OCI-LY7 (cell line): Measurements from ENCODE around the gene LCNL1. TPM values are rescaled to one million over a fixed set of nuclear protein-coding genes. Genes with fewer than 3 reads are reported as not detected.

Experiments used
- BruUV-seq: library from RNA; stranded (reverse); fragments of 400-500 nt; replicated peaks from 2 replicates; lab custom pipeline; 2021; lab: Mats Ljungman, UMichigan
- CTCF ChIA-PET: fragments of 300-600 bp; sonication (Branson Sonifier 250); formaldehyde crosslinking; loops from one replicate; lab custom pipeline; 2022; ENCODE audit warnings: antibody characterized with exemption; ENCODE audit not compliant: unreplicated experiment; lab: Charles Lee
- POLR2A ChIA-PET: fragments of 300-600 bp; sonication (Branson Sonifier 250); formaldehyde crosslinking; loops from one replicate; lab custom pipeline; 2022; ENCODE audit warnings: antibody characterized with exemption; lab: Charles Lee
- DNase-seq: peaks from one replicate; pipeline ENCODE4 v3.0.0-alpha.2; 2015; ENCODE audit warnings: low spot score
- H2AFZ ChIP-seq: fragments of 200-600 bp; sonication (generic), shearing (Covaris generic); 2 replicates; pipeline ENCODE4 v1.6.1; 2014; ENCODE audit warnings: mild to moderate bottlenecking, antibody characterized with exemption, low read length, moderate library complexity
- H3K27ac ChIP-seq: fragments of 200-600 bp; sonication (generic); 2 replicates; pipeline ENCODE4 v1.5.1; 2014; ENCODE audit warnings: mixed run types, low read depth, mild to moderate bottlenecking, moderate library complexity, low read length, inconsistent platforms; ENCODE audit not compliant: poor library complexity, severe bottlenecking
- H3K36me3 ChIP-seq: fragments of 200-600 bp; sonication (generic); 2 replicates; pipeline ENCODE4 v1.6.1; 2014; ENCODE audit warnings: mild to moderate bottlenecking, antibody characterized with exemption, low read length, moderate library complexity, mixed read lengths; ENCODE audit not compliant: insufficient read depth
- H3K4me1 ChIP-seq: fragments of 200-600 bp; sonication (generic); 2 replicates; pipeline ENCODE4 v1.5.1; 2014; ENCODE audit warnings: mild to moderate bottlenecking, low read length; ENCODE audit not compliant: insufficient read depth, poor library complexity, severe bottlenecking
- H3K4me2 ChIP-seq: fragments of 200-600 bp; sonication (generic); 2 replicates; pipeline ENCODE4 v1.6.1; 2014; ENCODE audit warnings: mild to moderate bottlenecking, low read length
- H3K4me3 ChIP-seq: fragments of 200-600 bp; sonication (generic); 2 replicates; pipeline ENCODE4 v1.5.1; 2014; ENCODE audit warnings: mild to moderate bottlenecking, low read depth, low read length; ENCODE audit not compliant: poor library complexity, severe bottlenecking
- H3K79me2 ChIP-seq: fragments of 200-600 bp; sonication (generic); 2 replicates; pipeline ENCODE4 v1.6.1; 2016; ENCODE audit warnings: low read depth, mild to moderate bottlenecking, low read length, moderate library complexity, mixed read lengths; ENCODE audit not compliant: insufficient read depth
- H3K9me2 ChIP-seq: fragments of 200-600 bp; sonication (generic); 2 replicates; pipeline ENCODE4 v1.6.1; 2016; ENCODE audit warnings: mild to moderate bottlenecking, low read length, mixed read lengths; ENCODE audit not compliant: insufficient read depth
- H3K9me3 ChIP-seq: fragments of 200-600 bp; sonication (generic); 2 replicates; pipeline ENCODE4 v1.6.1; 2014; ENCODE audit warnings: mild to moderate bottlenecking, mixed run types, low read length, mixed read lengths
- H4K20me1 ChIP-seq: fragments of 200-600 bp; sonication (generic); 2 replicates; pipeline ENCODE4 v1.6.1; 2014; ENCODE audit warnings: mild to moderate bottlenecking, antibody characterized with exemption, low read length, moderate library complexity, mixed read lengths; ENCODE audit not compliant: insufficient read depth
- CTCF ChIP-seq: fragments of 200-600 bp; sonication (generic); conservative IDR thresholded peaks from 2 replicates; pipeline ENCODE4 v1.5.1; 2014; ENCODE audit warnings: mild to moderate bottlenecking, antibody characterized with exemption, low read length, moderate library complexity, mixed read lengths
- EZH2phosphoT487 ChIP-seq: fragments of 200-600 bp; sonication (generic); IDR thresholded peaks from 2 replicates; pipeline ENCODE4 v1.6.1; 2018; ENCODE audit warnings: low read depth, borderline replicate concordance, mild to moderate bottlenecking, mixed run types, antibody characterized with exemption, low read length, moderate library complexity, mixed read lengths
- intact Hi-C: fragments of 100-400 bp; cut with micrococcal nuclease; formaldehyde crosslinking; loops from one replicate; pipeline ENCODE4 v1.10.0; 2022; ENCODE audit not compliant: unreplicated experiment
- total RNA-seq, 2 experiments: library from RNA; depleted of rRNA in 1 of 2; stranded (reverse); fragments of >200 nt in 1 of 2; shearing (Covaris generic) in 1 of 2; gene quantifications; 2 replicates each; pipeline ENCODE4 v1.2.3, GENCODE V29; 2014 to 2022

The LCNL1 gene
- total RNA-seq, 2 experiments from 2014 or later: not detected

- H3K4me3 ChIP-seq: no peak overlapping the region
- no peak overlapping the region for H3K27ac ChIP-seq
- no peak overlapping the region for H2AFZ ChIP-seq
- no peaks in the 10 kb centered on the region for H3K9me2 ChIP-seq
- TF ChIP-seq EZH2phosphoT487 (no peak), CTCF (no peak)
- CTCF ChIA-PET: interaction anchor here (0.6 kb wide), 1 partner anchor 688 kb away, joined by 11 read pairs; no protein-coding TSS in a partner anchor
- peaks cover 41% of the 10 kb centered on the region for H3K4me1 ChIP-seq
- H3K9me3 ChIP-seq: no peaks in the 10 kb centered on the region
- H4K20me1 ChIP-seq: no peaks in the 10 kb centered on the region
- intact Hi-C loops: no loop called here
- peak overlapping the region; percentile 94; the same call in 1 of the 2 replicates for H3K4me2 ChIP-seq
- POLR2A ChIA-PET: no interaction called here
- BruUV-seq: no TSS peak
- no peaks in the 10 kb centered on the region; the same call in 1 of the 2 replicates for H3K79me2 ChIP-seq
- no peak for DNase-seq
- 0 out of 2 replicates have a peak, but pooled peaks cover 3% of the 10 kb centered on the region for H3K36me3 ChIP-seq
Measured at GRCh38 chr9:136994180-136994887, 11.5 kb downstream of the LCNL1 start.

- Histone ChIP-seq H3K4me2 (no peak overlapping the region), H4K20me1 (no peaks in the 10 kb centered on the region), H3K79me2 (no peaks in the 10 kb centered on the region; the same call in 1 of the 2 replicates), H2AFZ (no peak overlapping the region), H3K27ac (no peak overlapping the region), H3K9me2 (no peaks in the 10 kb centered on the region), H3K4me1 (peaks cover 45% of the 10 kb centered on the region), H3K4me3 (no peak overlapping the region), H3K9me3 (no peaks in the 10 kb centered on the region), H3K36me3 (0 out of 2 replicates have a peak, but pooled peaks cover 3% of the 10 kb centered on the region)
- no peak for DNase-seq
- no peak for TF ChIP-seq EZH2phosphoT487
- TF ChIP-seq CTCF: no peak
- CTCF ChIA-PET: interaction anchor here (0.6 kb wide), 1 partner anchor 687 kb away, joined by 11 read pairs; no protein-coding TSS in a partner anchor
- intact Hi-C loops: no loop called here
- POLR2A ChIA-PET: no interaction called here
- no TSS peak for BruUV-seq
Measured at GRCh38 chr9:136994888-136995230, 12.1 kb downstream of the LCNL1 start.

- ChIA-PET POLR2A (no interaction called here), CTCF (interaction anchor here (0.6 kb wide), 1 partner anchor 687 kb away, joined by 11 read pairs; no protein-coding TSS in a partner anchor)
- no peak overlapping the region for H3K4me3 ChIP-seq
- H2AFZ ChIP-seq: no peak overlapping the region
- no TSS peak for BruUV-seq
- no peak for TF ChIP-seq CTCF
- TF ChIP-seq EZH2phosphoT487: no peak
- no peak overlapping the region for H3K27ac ChIP-seq
- intact Hi-C loops: no loop called here
- H3K9me2 ChIP-seq: no peaks in the 10 kb centered on the region
- H4K20me1 ChIP-seq: no peaks in the 10 kb centered on the region
- H3K4me1 ChIP-seq: peaks cover 51% of the 10 kb centered on the region
- no peaks in the 10 kb centered on the region for H3K9me3 ChIP-seq
- DNase-seq: no peak
- H3K79me2 ChIP-seq: no peaks in the 10 kb centered on the region; the same call in 1 of the 2 replicates
- no peak overlapping the region for H3K4me2 ChIP-seq
- 0 out of 2 replicates have a peak, but pooled peaks cover 3% of the 10 kb centered on the region for H3K36me3 ChIP-seq
Measured at GRCh38 chr9:136995362-136995761, 12.6 kb downstream of the LCNL1 start.
